GM19043 (cell line): ENCODE results near the gene CFAP100.

Source experiments
- ATAC-seq: cut with Tn5 transposase; IDR thresholded peaks from one replicate; pipeline ENCODE4 v1.9.1; 2021; ENCODE audit warnings: low read depth; ENCODE audit not compliant: unreplicated experiment

Gene CFAP100

GRCh38 chr3:126394179-126394976 lies at the start of gene CFAP100:
CFAP100 (plus strand) TSS chr3:126394909; CDS start chr3:126396001, 1,092 bp downstream.
- no peak for ATAC-seq

- ATAC-seq: no peak
Observed at GRCh38 chr3:126345231-126345630, 49.5 kb upstream of the CFAP100 start.

GRCh38 chr3:126345641-126346460 lies 48.9 kb upstream of the CFAP100 start:
- ATAC-seq: no peak

GRCh38 chr3:126346466-126346865 lies 48.2 kb upstream of the CFAP100 start:
- ATAC-seq: no peak

GRCh38 chr3:126347543-126348161 lies 47.1 kb upstream of the CFAP100 start:
- no peak for ATAC-seq

GRCh38 chr3:126348308-126348920 lies 46.3 kb upstream of the CFAP100 start:
- ATAC-seq: no peak

GRCh38 chr3:126349071-126349470 lies 45.6 kb upstream of the CFAP100 start:
- ATAC-seq: no peak

- no peak for ATAC-seq
Observed at GRCh38 chr3:126349611-126350501, 44.9 kb upstream of the CFAP100 start.

- ATAC-seq: no peak
Observed at GRCh38 chr3:126350502-126351085, 44.1 kb upstream of the CFAP100 start.

GRCh38 chr3:126351086-126351770 lies 43.5 kb upstream of the CFAP100 start:
- ATAC-seq: no peak

GRCh38 chr3:126351771-126352475 lies 42.8 kb upstream of the CFAP100 start:
- ATAC-seq: no peak

GRCh38 chr3:126352476-126353454 lies 41.9 kb upstream of the CFAP100 start:
- no peak for ATAC-seq

GRCh38 chr3:126353694-126354321 lies 40.9 kb upstream of the CFAP100 start:
- ATAC-seq: no peak

- no peak for ATAC-seq
Observed at GRCh38 chr3:126354776-126355175, 39.9 kb upstream of the CFAP100 start.

- no peak for ATAC-seq
Observed at GRCh38 chr3:126355251-126355650, 39.5 kb upstream of the CFAP100 start.

- ATAC-seq: no peak
Observed at GRCh38 chr3:126355777-126356372, 38.8 kb upstream of the CFAP100 start.
